Right hindlimb (tissue), 1 donor: ENCODE measurements around the gene FIBCD1.

Source experiments
- DNase-seq: peaks from one replicate; pipeline ENCODE4 v3.0.0-alpha.2; 2018

The FIBCD1 gene

DNA sequence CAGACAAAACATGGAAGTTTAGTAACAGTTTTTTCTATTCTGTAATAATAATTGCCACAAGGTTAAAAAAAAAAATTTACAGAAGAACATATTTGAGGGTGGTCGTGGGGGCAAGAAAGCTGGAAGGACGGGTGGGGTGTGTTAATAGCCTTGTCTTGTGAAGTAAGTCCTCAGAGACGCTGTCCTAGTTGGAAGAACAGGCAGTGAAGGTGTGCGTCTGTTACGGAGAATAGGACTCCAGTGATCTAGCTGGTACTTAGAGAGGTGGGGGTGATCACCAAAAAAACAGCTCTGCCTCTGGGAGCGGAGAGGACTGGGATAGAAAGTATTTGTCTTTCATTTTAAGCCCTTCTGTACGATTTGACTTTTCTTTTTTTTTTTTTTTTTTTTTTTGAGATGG is 86.2 kb downstream of the FIBCD1 start:
- DNase-seq = no peak
